IMR-90 (cell line): ENCODE data around the gene RDH13. TPM values are rescaled to one million over a fixed set of nuclear protein-coding genes. Genes with fewer than 3 reads are reported as not detected.

Experiments used
- ATAC-seq: fragments of 200-7000 bp; cut with Tn5 transposase; 2 replicates; pipeline ENCODE4 v1.9.1; 2020; ENCODE audit warnings: low read depth, mild to moderate bottlenecking, moderate library complexity
- BruUV-seq: library from RNA; stranded (reverse); fragments of 400-500 nt; replicated peaks from 2 replicates; lab custom pipeline; 2021; lab: Mats Ljungman, UMichigan
- CTCF ChIA-PET: fragments of 300-600 bp; formaldehyde crosslinking; extraction: SDS; loops from one replicate; lab custom pipeline; 2021; ENCODE audit warnings: antibody characterized with exemption; lab: Yijun Ruan, JAX
- POLR2A ChIA-PET: fragments of 300-600 bp; sonication (Branson Sonifier 250); formaldehyde crosslinking; loops from one replicate; lab custom pipeline; 2022; ENCODE audit warnings: antibody characterized with exemption; ENCODE audit not compliant: unreplicated experiment; lab: Charles Lee
- DNase-seq: peaks from one replicate; pipeline ENCODE4 v3.0.0; 2013
- H2AFZ ChIP-seq: replicated peaks from 2 replicates; pipeline ENCODE3; 2013; ENCODE audit warnings: low read length, mild to moderate bottlenecking; ENCODE audit not compliant: poor library complexity
- H2AK5ac ChIP-seq: 2 replicates; pipeline ENCODE4 v1.6.1; 2013; ENCODE audit warnings: low read depth, low read length, inconsistent platforms
- H2AK9ac ChIP-seq: replicated peaks from 2 replicates; pipeline ENCODE3; 2013; ENCODE audit warnings: mild to moderate bottlenecking, low read depth, low read length, moderate library complexity; ENCODE audit not compliant: poor library complexity
- H2BK120ac ChIP-seq: 2 replicates; pipeline ENCODE4 v1.6.1; 2013; ENCODE audit warnings: low read depth, low read length, inconsistent platforms
- H2BK15ac ChIP-seq: 3 replicates; pipeline ENCODE4 v1.6.1; 2013; ENCODE audit warnings: low read depth, low read length, inconsistent platforms
- H2BK20ac ChIP-seq: 2 replicates; pipeline ENCODE4 v1.6.1; 2013; ENCODE audit warnings: low read depth, mild to moderate bottlenecking, inconsistent platforms, low read length, moderate library complexity
- H2BK5ac ChIP-seq: 2 replicates; pipeline ENCODE4 v1.6.1; 2013; ENCODE audit warnings: mild to moderate bottlenecking, low read depth, low read length, inconsistent platforms; ENCODE audit not compliant: poor library complexity, severe bottlenecking
- H3K14ac ChIP-seq: replicated peaks from 2 replicates; pipeline ENCODE4 v1.6.1; 2013; ENCODE audit warnings: low read depth, low read length, inconsistent platforms
- H3K18ac ChIP-seq: 2 replicates; pipeline ENCODE4 v1.6.1; 2013; ENCODE audit warnings: low read depth, low read length, control low read depth
- H3K23ac ChIP-seq: 2 replicates; pipeline ENCODE4 v1.6.1; 2013; ENCODE audit warnings: low read depth, low read length, inconsistent platforms
- H3K27ac ChIP-seq: 2 replicates; pipeline ENCODE4 v1.5.1; 2013; ENCODE audit warnings: mild to moderate bottlenecking, control low read depth, low read length; ENCODE audit not compliant: insufficient read depth
- H3K27me3 ChIP-seq: 2 replicates; pipeline ENCODE4 v1.6.1; 2013; ENCODE audit warnings: low read length; ENCODE audit not compliant: control insufficient read depth, insufficient read depth
- H3K36me3 ChIP-seq: 2 replicates; pipeline ENCODE4 v1.6.1; 2013; ENCODE audit warnings: low read length, mixed read lengths; ENCODE audit not compliant: control insufficient read depth, insufficient read depth
- H3K4ac ChIP-seq: 2 replicates; pipeline ENCODE4 v1.6.1; 2013; ENCODE audit warnings: low read depth, low read length, inconsistent platforms
- H3K4me1 ChIP-seq: 2 replicates; pipeline ENCODE4 v1.6.1; 2013; ENCODE audit warnings: low read length, mixed read lengths; ENCODE audit not compliant: control insufficient read depth, insufficient read depth
- H3K4me2 ChIP-seq: 2 replicates; pipeline ENCODE4 v1.6.1; 2013; ENCODE audit warnings: low read depth, mild to moderate bottlenecking, control low read depth, low read length, moderate library complexity
- H3K4me3 ChIP-seq: 2 replicates; pipeline ENCODE4 v1.5.1; 2013; ENCODE audit warnings: low read depth, mild to moderate bottlenecking, control low read depth, low read length, moderate library complexity; ENCODE audit not compliant: insufficient read depth
- H3K56ac ChIP-seq: 2 replicates; pipeline ENCODE4 v1.6.1; 2013; ENCODE audit warnings: low read length, inconsistent platforms; ENCODE audit not compliant: insufficient read depth; ENCODE audit errors: extremely low read depth
- H3K79me1 ChIP-seq, 2 experiments: 2 replicates each; pipeline ENCODE4 v1.6.1; 2013; ENCODE audit warnings: low read length in 2 of 2, inconsistent platforms in 1 of 2, low read depth in 1 of 2
- H3K9ac ChIP-seq: 2 replicates; pipeline ENCODE4 v1.6.1; 2013; ENCODE audit warnings: low read depth, low read length, control low read depth
- H3K9me1 ChIP-seq: 2 replicates; pipeline ENCODE4 v1.6.1; 2013; ENCODE audit warnings: low read length, inconsistent platforms; ENCODE audit not compliant: insufficient read depth
- H3K9me3 ChIP-seq: 2 replicates; pipeline ENCODE4 v1.6.1; 2013; ENCODE audit warnings: low read length; ENCODE audit not compliant: control insufficient read depth, insufficient read depth
- H4K20me1 ChIP-seq: 2 replicates; pipeline ENCODE4 v1.6.1; 2013; ENCODE audit warnings: low read length, inconsistent platforms; ENCODE audit not compliant: insufficient read depth
- H4K5ac ChIP-seq: 2 replicates; pipeline ENCODE4 v1.6.1; 2013; ENCODE audit warnings: mild to moderate bottlenecking, low read depth, low read length, control low read depth
- H4K8ac ChIP-seq, 2 experiments: 2 replicates each; pipeline ENCODE4 v1.6.1; 2013; ENCODE audit warnings: low read depth in 2 of 2, low read length in 2 of 2, control low read depth in 1 of 2, inconsistent platforms in 1 of 2
- H4K91ac ChIP-seq: 2 replicates; pipeline ENCODE4 v1.6.1; 2013; ENCODE audit warnings: low read depth, low read length, inconsistent platforms; ENCODE audit not compliant: insufficient read depth
- BHLHE40 ChIP-seq: fragments of 150-350 bp; IDR thresholded peaks from 2 replicates; pipeline ENCODE4 v1.6.1; 2016; ENCODE audit warnings: mild to moderate bottlenecking, low read depth, low read length
- CEBPB ChIP-seq: IDR thresholded peaks from 2 replicates; pipeline ENCODE4 v1.6.1; 2012; ENCODE audit warnings: low read depth, low read length, improper control_type of control experiment
- CTCF ChIP-seq: conservative IDR thresholded peaks from 2 replicates; pipeline ENCODE4 v1.5.1; 2012; ENCODE audit warnings: mild to moderate bottlenecking, low read depth, low read length, improper control_type of control experiment
- ELK1 ChIP-seq: fragments of 150-350 bp; IDR thresholded peaks from 2 replicates; pipeline ENCODE4 v1.6.1; 2016; ENCODE audit warnings: low read depth, mild to moderate bottlenecking, low read length, moderate library complexity, borderline replicate concordance
- MAFK ChIP-seq: IDR thresholded peaks from 2 replicates; pipeline ENCODE4 v1.6.1; 2012; ENCODE audit warnings: low read depth, low read length, improper control_type of control experiment
- MAZ ChIP-seq: IDR thresholded peaks from 2 replicates; pipeline ENCODE4 v1.6.1; 2012; ENCODE audit warnings: low read depth, mild to moderate bottlenecking, low read length, improper control_type of control experiment, moderate library complexity, borderline replicate concordance
- POLR2A ChIP-seq: IDR thresholded peaks from 2 replicates; pipeline ENCODE4 v1.6.1; 2012; ENCODE audit warnings: mild to moderate bottlenecking, low read depth, low read length
- RAD21 ChIP-seq: IDR thresholded peaks from 2 replicates; pipeline ENCODE4 v1.6.1; 2012; ENCODE audit warnings: low read length, improper control_type of control experiment
- RCOR1 ChIP-seq: IDR thresholded peaks from 2 replicates; pipeline ENCODE4 v1.6.1; 2012; ENCODE audit warnings: mild to moderate bottlenecking, low read length, improper control_type of control experiment; ENCODE audit not compliant: insufficient replicate concordance
- RFX5 ChIP-seq: IDR thresholded peaks from 2 replicates; pipeline ENCODE4 v1.8.0; 2012; ENCODE audit warnings: low read depth, mild to moderate bottlenecking, low read length, moderate library complexity
- SMC3 ChIP-seq: fragments of 150-350 bp; IDR thresholded peaks from 2 replicates; pipeline ENCODE4 v1.6.1; 2016; ENCODE audit warnings: low read depth, mild to moderate bottlenecking, antibody characterized with exemption, low read length, moderate library complexity
- USF2 ChIP-seq: fragments of 150-350 bp; IDR thresholded peaks from 2 replicates; pipeline ENCODE4 v1.6.1; 2017; ENCODE audit warnings: mild to moderate bottlenecking, antibody characterized with exemption, low read length, low read depth
- WGBS, 2 experiments: methylation state at CpG; one replicate each; pipeline versions ENCODE4 v1.1.5 to v1.1.7; 2013; ENCODE audit warnings: missing lambda C conversion rate in 2 of 2; ENCODE audit not compliant: insufficient read length in 1 of 2; ENCODE audit errors: extremely low coverage in 2 of 2; 5-methylcytosine and 5-hydroxymethylcytosine counted together
- dilution Hi-C: fragments of 300-500 bp; cut with HindIII; formaldehyde crosslinking; loops from one replicate; pipeline ENCODE4 v1.14.3; 2018; ENCODE audit warnings: low sequenced_read_pairs; ENCODE audit not compliant: unreplicated experiment
- in situ Hi-C: fragments of 300-500 bp; cut with MboI; formaldehyde crosslinking; loops from 3 replicates; pipeline ENCODE4 v1.14.3; 2019; ENCODE audit warnings: low sequenced_read_pairs, inconsistent platforms, mixed read lengths
- intact Hi-C: fragments of 100-400 bp; cut with micrococcal nuclease; formaldehyde crosslinking; loops from 2 replicates; pipeline ENCODE4 v1.10.0; 2022
- polyA plus RNA-seq, 3 experiments: library from polyadenylated mRNA; depleted of rRNA; stranded (reverse); fragments of >200 nt; gene quantifications; 2 replicates each; pipeline ENCODE4 v1.2.3, GENCODE V29; 2012; ENCODE audit warnings: low replicate concordance in 1 of 3
- total RNA-seq: library from RNA; depleted of rRNA; stranded (reverse); fragments of >200 nt; gene quantifications from 2 replicates; pipeline ENCODE4 v1.2.3, GENCODE V29; 2012

Gene RDH13
- total and polyA plus RNA-seq, 2 of the 4 experiments (the other 2 are of a cell fraction): 7.5 to 7.8 TPM

DNA sequence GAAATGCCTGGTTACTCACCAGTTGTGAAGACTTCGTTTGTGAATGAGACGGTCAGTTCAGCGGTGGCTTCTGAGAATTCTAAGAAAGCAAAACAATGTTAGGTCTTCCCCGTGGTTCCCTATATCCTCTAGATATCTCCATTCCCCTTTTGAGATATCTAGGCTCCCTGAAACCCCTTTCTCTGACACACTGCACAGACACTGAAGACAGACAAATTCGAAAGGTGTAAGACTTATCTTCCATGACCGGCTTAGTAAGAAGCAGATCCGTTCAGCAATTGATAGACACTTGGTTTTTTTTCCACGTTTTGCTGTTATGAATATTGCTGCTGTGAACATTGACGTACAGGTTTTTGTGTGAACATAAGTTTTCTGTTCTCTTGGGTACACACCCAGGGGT lies 44.3 kb downstream of the RDH13 start:
- ChIA-PET POLR2A (no interaction called here), CTCF (no interaction called here)
- Histone ChIP-seq H3K9me1 (no peaks in the 10 kb centered on the region), H3K4ac (no peak overlapping the region), H3K9ac (no peak overlapping the region), H3K36me3 (no peaks in the 10 kb centered on the region), H3K18ac (no peak overlapping the region), H4K8ac (no peak overlapping the region), H2BK15ac (no peak overlapping the region), H2AFZ (no peak overlapping the region), H4K5ac (no peak overlapping the region), H3K79me1 (no peaks in the 10 kb centered on the region), H3K4me3 (no peak overlapping the region), H3K27ac (no peak overlapping the region), H2BK5ac (no peak overlapping the region), H3K4me2 (no peak overlapping the region), H2BK120ac (no peak overlapping the region), H3K14ac (no peak overlapping the region), H4K91ac (no peak overlapping the region), H3K56ac (no peak overlapping the region), H2BK20ac (no peak overlapping the region), H3K23ac (no peak overlapping the region), H4K20me1 (no peaks in the 10 kb centered on the region), H3K9me3 (peaks cover 10% of the 10 kb centered on the region; the same call in 1 of the 2 replicates), H3K4me1 (no peaks in the 10 kb centered on the region), H2AK5ac (no peak overlapping the region), H3K27me3 (no peaks in the 10 kb centered on the region), H2AK9ac (no peak overlapping the region)
- intact Hi-C loops: no loop called here
- TF ChIP-seq POLR2A: no peak
- TF ChIP-seq MAFK: no peak
- no peak for TF ChIP-seq USF2
- TF ChIP-seq BHLHE40: no peak
- TF ChIP-seq RFX5: no peak
- no peak for TF ChIP-seq SMC3
- no peak for TF ChIP-seq RAD21
- no peak for TF ChIP-seq ELK1
- TF ChIP-seq RCOR1: no peak
- no peak for TF ChIP-seq CTCF
- TF ChIP-seq CEBPB: no peak
- TF ChIP-seq MAZ: no peak
- in situ Hi-C loops: no loop called here
- no TSS peak for BruUV-seq
- 80% methylated on average over 1 of the region's 9 CpGs; no CpG with 5 or more reads in 1 of the 2 experiments for WGBS, 2 experiments
- DNase-seq: no peak
- dilution Hi-C loops: no loop called here
- no peak for ATAC-seq
